Upper lobe of left lung (tissue), 6 donors: Measurements from ENCODE around the gene IWS1. TPM values are rescaled to one million over a fixed set of nuclear protein-coding genes. Genes with fewer than 3 reads are reported as not detected.

ENCODE experiments used
- ATAC-seq, 2 donors: fragments of 200-7000 bp; cut with Tn5 transposase; one replicate each; pipeline ENCODE4 v1.9.1; 2022; ENCODE audit warnings: mild to moderate bottlenecking in 2 of 2, moderate library complexity in 2 of 2; ENCODE audit not compliant: low FRiP score in 2 of 2
- DNase-seq, 2 donors: peaks; one replicate each; pipeline ENCODE4 v3.0.0-alpha.2; 2019 to 2020
- H3K27ac ChIP-seq, 4 donors: fragments of 200-600 bp; sonication (generic); one replicate each; pipeline ENCODE4 v1.5.1; 2016 to 2019
- H3K27me3 ChIP-seq, 4 donors: fragments of 200-600 bp; sonication (generic); one replicate each; pipeline ENCODE4 v1.5.1; 2017 to 2019
- H3K36me3 ChIP-seq, 4 donors: fragments of 200-600 bp; sonication (generic); one replicate each; pipeline ENCODE4 v1.5.1; 2016 to 2019
- H3K4me1 ChIP-seq, 4 donors: fragments of 200-600 bp; sonication (generic); one replicate each; pipeline ENCODE4 v1.5.1; 2018 to 2019
- H3K4me3 ChIP-seq, 4 donors: fragments of 200-600 bp; sonication (generic); one replicate each; pipeline ENCODE4 v1.5.1; 2017 to 2019; ENCODE audit warnings: mild to moderate bottlenecking in 2 of 4, moderate library complexity in 1 of 4
- H3K9me3 ChIP-seq, 4 donors: fragments of 200-600 bp; sonication (generic); one replicate each; pipeline ENCODE4 v1.5.1; 2018 to 2019
- CTCF ChIP-seq, 6 experiments: fragments of 450-650 bp in 4 of 6; fragments of 200-600 bp in 2 of 6; sonication (generic) in 2 of 6; IDR thresholded peaks; one replicate each; pipeline ENCODE4 v1.5.1; 2016 to 2019; ENCODE audit warnings: antibody characterized with exemption in 6 of 6
- EP300 ChIP-seq, 4 donors: sonication (generic); formaldehyde crosslinking; IDR thresholded peaks; one replicate each; pipeline ENCODE4 v1.5.1; 2017; ENCODE audit warnings: antibody characterized with exemption in 4 of 4, control low read depth in 2 of 4
- POLR2A ChIP-seq, 4 donors: fragments of 450-650 bp; IDR thresholded peaks; one replicate each; pipeline ENCODE4 v1.5.1; 2016 to 2017; ENCODE audit warnings: antibody characterized with exemption in 4 of 4, mild to moderate bottlenecking in 2 of 4
- POLR2AphosphoS5 ChIP-seq, 2 donors: sonication (generic); formaldehyde crosslinking; IDR thresholded peaks; one replicate each; pipeline ENCODE4 v1.5.1; 2017; ENCODE audit warnings: antibody characterized with exemption in 2 of 2
- WGBS, 2 donors: methylation state at CpG; one replicate each; pipeline ENCODE4 v1.1.5; 2017 to 2018; 5-methylcytosine and 5-hydroxymethylcytosine counted together
- total RNA-seq, 6 donors: library from RNA; depleted of rRNA in 4 of 6; stranded (reverse); fragments of >200 nt in 4 of 6; gene quantifications; one replicate each; pipeline versions ENCODE4 v1.1.0 to v1.2.1, GENCODE V29; 2016 to 2021
- donor health status: DM: no; HTN: no; CAD: no; lungs with moderate emphysema.
- donor health status: DM: no; HTN: yes; CAD: no; lungs with severe emphysema.

Gene IWS1
- total RNA-seq, 6 donors from 2014 or later = 29.5 to 128 (median 58.6) TPM

DNA sequence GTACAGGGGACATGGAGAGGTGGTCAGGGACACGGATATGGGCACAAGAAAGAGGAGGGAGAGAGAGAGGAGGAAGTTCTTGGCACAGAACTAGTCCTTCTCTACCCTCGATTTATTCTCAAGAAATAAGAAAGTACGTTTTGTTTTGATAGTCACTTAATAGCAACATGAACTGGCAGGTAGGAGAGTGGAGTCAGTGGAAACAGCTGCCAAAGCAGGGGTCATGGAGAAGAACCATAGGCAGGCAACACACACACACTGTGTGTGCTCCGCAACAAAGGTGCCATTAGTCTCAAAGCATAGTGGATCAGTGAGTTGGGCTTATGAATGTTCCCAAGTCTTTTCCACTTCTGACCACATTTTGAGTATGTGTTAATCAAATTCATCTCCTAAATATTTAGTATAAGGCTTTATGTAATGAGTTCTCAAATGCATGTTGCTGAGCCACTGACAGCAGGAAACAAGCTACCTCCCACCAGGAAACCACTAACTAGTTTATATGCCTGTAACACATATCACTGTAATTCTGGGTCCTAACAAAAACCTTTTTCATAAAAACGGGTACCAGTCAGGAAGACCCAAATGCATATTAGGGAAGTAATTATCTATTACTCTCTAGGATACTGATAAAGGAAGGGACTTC lies 41.1 kb downstream of the IWS1 start:
- DNase-seq (no peak), ATAC-seq (no peak)
- WGBS, 2 donors = 64 to 69% methylated on average over 5 of the region's 5 CpGs
- TF ChIP-seq POLR2A (IDR thresholded peaks at IDR 0.05) (no peak), CTCF (IDR thresholded peaks at IDR 0.05) (no peak), EP300 (IDR thresholded peaks at IDR 0.05) (no peak), POLR2AphosphoS5 (IDR thresholded peaks at IDR 0.05) (no peak)
- Histone ChIP-seq H3K4me3 (no peak overlapping the region), H3K9me3 (no peaks in the 10 kb centered on the region), H3K27ac (no peak overlapping the region), H3K27me3 (no peaks in the 10 kb centered on the region), H3K36me3 (peaks cover 26 to 97% (median 81%) of the 10 kb centered on the region in 4 donors), H3K4me1 (peaks cover 0 to 8% (median 3%) of the 10 kb centered on the region in 4 donors)

DNA sequence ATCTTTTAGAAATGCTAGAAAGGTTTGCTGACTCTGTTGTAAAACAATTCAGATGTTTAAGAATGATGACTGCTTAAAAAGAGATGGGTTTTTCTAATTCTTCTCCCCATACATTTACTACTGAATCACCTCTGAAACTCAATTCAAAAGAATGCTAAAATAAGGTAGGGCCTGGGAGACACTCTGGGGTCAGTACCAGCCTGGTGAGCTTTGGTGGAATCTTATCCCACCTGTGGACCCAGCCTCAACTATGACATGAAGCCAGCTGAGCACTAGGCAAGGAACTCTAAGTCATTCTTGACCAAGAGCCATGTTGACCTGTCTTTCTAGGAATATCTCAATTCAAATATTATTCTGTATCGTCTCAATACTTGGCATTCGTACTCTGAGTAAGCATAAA lies 44.3 kb downstream of the IWS1 start:
- TF ChIP-seq CTCF (IDR thresholded peaks at IDR 0.05) (no peak), POLR2AphosphoS5 (IDR thresholded peaks at IDR 0.05) (no peak), POLR2A (IDR thresholded peaks at IDR 0.05) (no peak), EP300 (IDR thresholded peaks at IDR 0.05) (no peak)
- Histone ChIP-seq H3K4me3 (no peak overlapping the region), H3K9me3 (no peaks in the 10 kb centered on the region), H3K27ac (no peak overlapping the region), H3K27me3 (no peaks in the 10 kb centered on the region), H3K36me3 (peaks cover 11 to 72% (median 55%) of the 10 kb centered on the region in 4 donors), H3K4me1 (peaks cover 0 to 8% (median 3%) of the 10 kb centered on the region in 4 donors)
- ATAC-seq (no peak), DNase-seq (no peak)
- WGBS, 2 donors = 47 to 75% methylated on average over 2 of the region's 2 CpGs

GRCh38 chr2:127479866-127480743 lies 46.2 kb downstream of the IWS1 start:
- ATAC-seq = no peak
- Histone ChIP-seq H3K4me1 (no peaks in the 10 kb centered on the region), H3K27me3 (no peaks in the 10 kb centered on the region), H3K36me3 (peaks cover 5 to 53% (median 40%) of the 10 kb centered on the region in 4 donors), H3K27ac (no peak overlapping the region), H3K9me3 (no peaks in the 10 kb centered on the region), H3K4me3 (no peak overlapping the region)
- DNase-seq = no peak
- 60 to 66% methylated on average over 6 to 8 of the region's 8 CpGs for WGBS, 2 donors
- TF ChIP-seq POLR2AphosphoS5 (IDR thresholded peaks at IDR 0.05) (no peak), CTCF (IDR thresholded peaks at IDR 0.05) (no peak), EP300 (IDR thresholded peaks at IDR 0.05) (no peak), POLR2A (IDR thresholded peaks at IDR 0.05) (no peak)

GRCh38 chr2:127479219-127479825 lies 47.0 kb downstream of the IWS1 start:
- no peak overlapping the region for H3K27ac ChIP-seq
- H3K4me3 ChIP-seq = no peak overlapping the region
- TF ChIP-seq CTCF (IDR thresholded peaks at IDR 0.05) = peak in 4 of 6 experiments; percentile 38 to 64 (median 43)
- TF ChIP-seq POLR2A (IDR thresholded peaks at IDR 0.05) = no peak
- no peaks in the 10 kb centered on the region for H3K4me1 ChIP-seq
- H3K27me3 ChIP-seq = no peaks in the 10 kb centered on the region
- peak in 1 of 2 donors; percentile 72 for ATAC-seq
- peaks cover 4 to 45% (median 33%) of the 10 kb centered on the region in 4 donors for H3K36me3 ChIP-seq
- H3K9me3 ChIP-seq = no peaks in the 10 kb centered on the region
- no peak for DNase-seq
- WGBS, 2 donors = 68 to 75% methylated on average over 5 of the region's 5 CpGs
